H1 (cell line): Measurements from ENCODE around the gene AKR1C3. TPM values are rescaled to one million over a fixed set of nuclear protein-coding genes. Genes with fewer than 3 reads are reported as not detected.
"Not testable (repeated sequence)": the region's sequence is repeated elsewhere in the genome, so short reads cannot be mapped to it uniquely, and the experiment has no call there.

Experiments used
- CTCF ChIA-PET: fragments of 300-600 bp; sonication (Branson Sonifier 250); formaldehyde crosslinking; loops from one replicate; lab custom pipeline; 2021; ENCODE audit not compliant: partially characterized antibody; lab: Charles Lee
- POLR2A ChIA-PET: fragments of 300-600 bp; sonication (Branson Sonifier 250); formaldehyde crosslinking; loops from one replicate; lab custom pipeline; 2021; ENCODE audit warnings: inconsistent platforms; ENCODE audit not compliant: partially characterized antibody; lab: Charles Lee
- DNase-seq, 2 experiments: peaks; one replicate each; pipeline versions ENCODE4 v3.0.0 to v3.0.0-alpha.2; 2010 to 2022; ENCODE audit warnings: low spot score in 2 of 2, low read depth in 1 of 2, mixed read lengths in 1 of 2
- FAIRE-seq: peaks from 2 replicates; lab custom pipeline; 2011; peaks lifted over from hg19 to GRCh38; lab: Jason Lieb, UNC
- H2AFZ ChIP-seq: 2 replicates; pipeline ENCODE4 v1.8.1; 2012; ENCODE audit warnings: low read length, inconsistent platforms
- H2AK5ac ChIP-seq: 2 replicates; pipeline ENCODE4 v1.6.1; 2013; ENCODE audit warnings: low read depth, low read length
- H2BK120ac ChIP-seq: replicated peaks from 2 replicates; pipeline ENCODE3; 2013; ENCODE audit warnings: low read depth, low read length, inconsistent platforms
- H2BK12ac ChIP-seq: 2 replicates; pipeline ENCODE4 v1.6.1; 2013; ENCODE audit warnings: low read depth, low read length
- H2BK15ac ChIP-seq: 2 replicates; pipeline ENCODE4 v1.6.1; 2013; ENCODE audit warnings: low read length
- H2BK20ac ChIP-seq: 2 replicates; pipeline ENCODE4 v1.6.1; 2013; ENCODE audit warnings: low read length
- H2BK5ac ChIP-seq: 2 replicates; pipeline ENCODE4 v1.6.1; 2013; ENCODE audit warnings: low read depth, low read length
- H3K14ac ChIP-seq: 2 replicates; pipeline ENCODE4 v1.6.1; 2013; ENCODE audit warnings: inconsistent platforms; ENCODE audit not compliant: insufficient read length
- H3K18ac ChIP-seq: 2 replicates; pipeline ENCODE4 v1.6.1; 2013; ENCODE audit warnings: low read length; ENCODE audit errors: extremely low read depth
- H3K23ac ChIP-seq: 2 replicates; pipeline ENCODE4 v1.6.1; 2013; ENCODE audit warnings: inconsistent platforms; ENCODE audit not compliant: insufficient read length
- H3K23me2 ChIP-seq: 2 replicates; pipeline ENCODE4 v1.6.1; 2013; ENCODE audit warnings: low read depth, low read length
- H3K27ac ChIP-seq: 2 replicates; pipeline ENCODE4 v1.6.1; 2011; ENCODE audit warnings: low read depth, low read length, inconsistent platforms
- H3K27me3 ChIP-seq, 4 experiments: replicated peaks in 1 of 4; 1 replicate in 1 of 4; 2 replicates in 3 of 4; pipeline versions ENCODE4 v1.6.1 to v1.8.1; 2011 to 2013; ENCODE audit warnings: low read length in 3 of 4, mild to moderate bottlenecking in 3 of 4, inconsistent platforms in 2 of 4, mixed read lengths in 2 of 4, moderate library complexity in 1 of 4; ENCODE audit not compliant: control insufficient read depth in 3 of 4, insufficient read depth in 3 of 4; ENCODE audit errors: extremely low read depth in 1 of 4
- H3K36me3 ChIP-seq, 4 experiments: 2 replicates each; pipeline versions ENCODE4 v1.6.1 to v1.8.1; 2011 to 2013; ENCODE audit warnings: mild to moderate bottlenecking in 4 of 4, low read length in 3 of 4, moderate library complexity in 2 of 4, control low read depth in 1 of 4, inconsistent platforms in 1 of 4; ENCODE audit not compliant: insufficient read depth in 4 of 4, control insufficient read depth in 2 of 4
- H3K4ac ChIP-seq: replicated peaks from 2 replicates; pipeline ENCODE3; 2013; ENCODE audit warnings: low read length, low read depth, mixed read lengths, inconsistent platforms; ENCODE audit not compliant: insufficient read length
- H3K4me1 ChIP-seq, 4 experiments: replicated peaks in 1 of 4; 1 replicate in 1 of 4; 2 replicates in 3 of 4; pipeline versions ENCODE4 v1.6.1 to v1.8.1; 2011 to 2013; ENCODE audit warnings: low read length in 3 of 4, inconsistent platforms in 2 of 4, mixed read lengths in 1 of 4; ENCODE audit not compliant: insufficient read depth in 4 of 4, control insufficient read depth in 3 of 4
- H3K4me2 ChIP-seq, 2 experiments: 2 replicates each; pipeline versions ENCODE4 v1.6.1 to v1.8.1; 2011 to 2013; ENCODE audit warnings: low read depth in 2 of 2, low read length in 2 of 2, control low read depth in 1 of 2, inconsistent platforms in 1 of 2, mild to moderate bottlenecking in 1 of 2; ENCODE audit not compliant: insufficient read depth in 1 of 2
- H3K4me3 ChIP-seq, 4 experiments: fragments of 200-600, 300-600 bp in 1 of 4; sonication (generic), shearing (Covaris generic), sonication (Bioruptor Twin) in 1 of 4; 2 replicates each; pipeline versions ENCODE4 v1.5.1 to v1.8.1; 2011 to 2016; ENCODE audit warnings: low read length in 4 of 4, low read depth in 3 of 4, control low read depth in 2 of 4, inconsistent platforms in 2 of 4, mild to moderate bottlenecking in 2 of 4, mixed read lengths in 1 of 4, moderate library complexity in 1 of 4; ENCODE audit not compliant: insufficient read depth in 2 of 4; ENCODE audit errors: extremely low read depth in 1 of 4
- H3K56ac ChIP-seq: replicated peaks from 2 replicates; pipeline ENCODE3; 2013; ENCODE audit warnings: low read depth, mild to moderate bottlenecking, mixed read lengths, low read length, inconsistent platforms; ENCODE audit not compliant: insufficient read length
- H3K79me1 ChIP-seq: 2 replicates; pipeline ENCODE4 v1.6.1; 2013; ENCODE audit warnings: low read depth, low read length, control low read depth
- H3K79me2 ChIP-seq, 2 experiments: 2 replicates each; pipeline versions ENCODE4 v1.6.1 to v1.8.1; 2012 to 2013; ENCODE audit warnings: low read length in 2 of 2, mild to moderate bottlenecking in 2 of 2, inconsistent platforms in 1 of 2; ENCODE audit not compliant: insufficient read depth in 2 of 2, control insufficient read depth in 1 of 2
- H3K9ac ChIP-seq, 4 experiments: replicated peaks in 1 of 4; 1 replicate in 1 of 4; 2 replicates in 3 of 4; pipeline versions ENCODE4 v1.6.1 to v1.8.1; 2011 to 2013; ENCODE audit warnings: low read depth in 3 of 4, low read length in 3 of 4, control low read depth in 2 of 4, mild to moderate bottlenecking in 2 of 4, moderate library complexity in 2 of 4, inconsistent platforms in 1 of 4; ENCODE audit errors: extremely low read depth in 1 of 4
- H3K9me3 ChIP-seq, 2 experiments: 2 replicates each; pipeline versions ENCODE4 v1.6.1 to v1.8.1; 2012 to 2013; ENCODE audit warnings: mild to moderate bottlenecking in 2 of 2, moderate library complexity in 2 of 2, control low read depth in 1 of 2, inconsistent platforms in 1 of 2, low read depth in 1 of 2, low read length in 1 of 2, mixed read lengths in 1 of 2; ENCODE audit not compliant: insufficient read depth in 2 of 2
- H4K20me1 ChIP-seq, 2 experiments: replicated peaks in 1 of 2; 2 replicates each; pipeline versions ENCODE3 to v1.8.1; 2011 to 2013; ENCODE audit warnings: inconsistent platforms in 2 of 2, low read length in 2 of 2, mild to moderate bottlenecking in 1 of 2; ENCODE audit not compliant: insufficient read depth in 2 of 2, control insufficient read depth in 1 of 2
- H4K5ac ChIP-seq: 2 replicates; pipeline ENCODE4 v1.6.1; 2013; ENCODE audit warnings: low read length, low read depth, mixed read lengths, inconsistent platforms; ENCODE audit not compliant: insufficient read length
- H4K8ac ChIP-seq: 2 replicates; pipeline ENCODE4 v1.8.0; 2013; ENCODE audit warnings: mild to moderate bottlenecking, moderate library complexity, low read length, inconsistent platforms; ENCODE audit not compliant: insufficient read depth; ENCODE audit errors: extremely low read depth
- H4K91ac ChIP-seq: replicated peaks from 2 replicates; pipeline ENCODE3; 2013; ENCODE audit warnings: low read length, mixed read lengths, inconsistent platforms; ENCODE audit not compliant: insufficient read length
- ATF2 ChIP-seq: IDR thresholded peaks from 2 replicates; pipeline ENCODE4 v1.6.1; 2012; ENCODE audit warnings: low read length, inconsistent platforms
- ATF3 ChIP-seq: IDR thresholded peaks from 2 replicates; pipeline ENCODE4 v1.6.1; 2011; ENCODE audit warnings: low read depth, mild to moderate bottlenecking, low read length; ENCODE audit not compliant: insufficient read depth
- SRF ChIP-seq: IDR thresholded peaks from 2 replicates; pipeline ENCODE4 v1.6.1; 2011; ENCODE audit warnings: mild to moderate bottlenecking, low read depth, low read length, moderate library complexity
- WGBS, 2 experiments: shearing (Covaris generic) in 1 of 2; methylation state at CpG; one replicate each; pipeline versions ENCODE4 v1.1.6 to v1.1.7; 2013 to 2015; ENCODE audit warnings: low lambda C conversion rate in 2 of 2, mixed read lengths in 2 of 2, inconsistent platforms in 1 of 2, low coverage in 1 of 2, missing lambda C conversion rate in 1 of 2; ENCODE audit not compliant: insufficient replicate concordance in 2 of 2, insufficient coverage in 1 of 2, insufficient read length in 1 of 2; ENCODE audit errors: extremely low coverage in 1 of 2, missing lambda C conversion rate in 1 of 2; 5-methylcytosine and 5-hydroxymethylcytosine counted together
- polyA plus RNA-seq, 7 experiments: library from polyadenylated mRNA; depleted of rRNA in 3 of 7; stranded (reverse) in 5 of 7; unstranded in 2 of 7; fragments of >200 nt in 5 of 7; fragments of 200-250 nt in 2 of 7; gene quantifications; 1 replicate in 5 of 7; 2 replicates in 1 of 7; 4 replicates in 1 of 7; pipeline versions ENCODE4 v1.2.1 to v1.2.3, GENCODE V29; 2011 to 2013; ENCODE audit warnings: missing spikeins in 2 of 7, mixed read lengths in 2 of 7
- total RNA-seq: library from RNA; stranded (reverse); fragmentation: NEBNext Ultra II Directional; extraction: Animal tissue kit (Norgen Biotek cat#: 25700); gene quantifications from 2 replicates; pipeline ENCODE4 v1.2.1, GENCODE V29; 2021

Gene AKR1C3
- total and polyA plus RNA-seq, 2 of the 8 experiments (the other 6 are each of a cell fraction or from before 2014, with no cell fraction given) = 4.6 to 6.9 TPM

GRCh38 chr10:5046410-5046809 is 47.8 kb upstream of the AKR1C3 start (continued):
- TF ChIP-seq ATF3 (no peak), SRF (no peak), ATF2 (no peak)

- H3K23me2 ChIP-seq, H3K27ac ChIP-seq, H3K4me1 ChIP-seq, FAIRE-seq, H3K14ac ChIP-seq, H3K4me3 ChIP-seq, H2AFZ ChIP-seq, H3K9ac ChIP-seq, H3K4me2 ChIP-seq, H3K79me1 ChIP-seq, H4K91ac ChIP-seq, H2BK5ac ChIP-seq, H3K79me2 ChIP-seq, H2BK20ac ChIP-seq, H4K20me1 ChIP-seq, H3K23ac ChIP-seq, POLR2A ChIA-PET, H4K8ac ChIP-seq, H3K18ac ChIP-seq, H3K36me3 ChIP-seq, DNase-seq, H2BK12ac ChIP-seq, H3K4ac ChIP-seq, H2BK120ac ChIP-seq, H3K27me3 ChIP-seq, H2AK5ac ChIP-seq, H2BK15ac ChIP-seq, H3K9me3 ChIP-seq, H3K56ac ChIP-seq, H4K5ac ChIP-seq: not testable (repeated sequence)
- CTCF ChIA-PET = interaction anchor here (1.4 kb wide), 1 partner anchor 10 kb away, joined by 3 read pairs; no protein-coding TSS in a partner anchor
- WGBS, 2 experiments = 95% methylated on average over 5 of the region's 5 CpGs; no CpG with 5 or more reads in 1 of the 2 experiments
Observed at GRCh38 chr10:5047055-5047454, 47.2 kb upstream of the AKR1C3 start.
